Occipital lobe (tissue), 2 donors: ENCODE measurements around the gene INMT. TPM values are rescaled to one million over a fixed set of nuclear protein-coding genes. Genes with fewer than 3 reads are reported as not detected.

Experiments used
- DNase-seq: peaks from one replicate; lab custom pipeline; 2025; lab: John Stamatoyannopoulos, UW
- total RNA-seq: library from RNA; depleted of rRNA; stranded (reverse); fragments of >200 nt; gene quantifications from one replicate; pipeline ENCODE4 v1.2.3, GENCODE V29; 2014

Gene INMT
- total RNA-seq, 1 donor from 2014 or later = 0.16 TPM

GRCh38 chr7:30780941-30781340 lies 29.0 kb downstream of the INMT start:
- DNase-seq = no peak

DNA sequence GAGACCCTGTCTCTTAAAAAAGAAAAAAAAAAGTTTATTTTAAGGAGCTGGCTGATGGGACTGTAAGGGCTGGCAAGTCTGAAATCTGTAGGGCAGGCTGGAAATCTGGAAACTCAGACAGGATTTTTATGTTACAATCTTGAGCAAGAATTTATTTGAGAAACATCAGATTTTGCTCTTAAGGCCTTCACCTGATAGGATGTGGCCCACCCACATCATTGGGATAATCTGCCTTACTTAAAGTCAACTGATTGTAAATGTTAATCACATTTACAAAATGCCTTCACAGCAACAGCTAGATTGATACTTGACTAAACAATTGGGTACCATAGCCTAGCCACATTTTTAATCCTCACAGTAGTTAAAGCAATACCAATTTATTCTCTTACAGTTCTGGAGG lies 30.8 kb downstream of the INMT start:
- DNase-seq = no peak

- DNase-seq = no peak
These were observed 33.9 kb downstream of the INMT start for GRCh38 chr7:30785786-30786185.

DNA sequence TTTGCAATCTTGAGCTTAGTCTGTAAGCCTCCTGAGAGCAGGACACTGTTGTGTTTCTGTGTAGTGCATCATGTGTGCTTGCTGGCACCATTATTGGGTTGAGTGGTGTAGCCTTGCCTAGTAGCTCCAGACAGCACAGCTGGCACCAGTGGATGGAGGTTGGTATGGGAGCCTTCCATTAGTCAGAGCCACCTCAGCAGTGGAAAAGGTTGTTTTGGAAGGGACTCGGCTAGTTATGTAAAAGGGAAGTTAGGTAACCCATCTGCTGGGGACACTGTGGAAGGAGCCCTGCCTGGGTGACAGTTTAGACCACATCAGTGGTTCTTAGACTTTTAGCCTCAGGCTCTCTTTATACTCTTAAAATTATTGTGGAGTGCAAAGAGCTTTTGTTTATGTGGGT lies 35.6 kb downstream of the INMT start:
- no peak for DNase-seq

DNA sequence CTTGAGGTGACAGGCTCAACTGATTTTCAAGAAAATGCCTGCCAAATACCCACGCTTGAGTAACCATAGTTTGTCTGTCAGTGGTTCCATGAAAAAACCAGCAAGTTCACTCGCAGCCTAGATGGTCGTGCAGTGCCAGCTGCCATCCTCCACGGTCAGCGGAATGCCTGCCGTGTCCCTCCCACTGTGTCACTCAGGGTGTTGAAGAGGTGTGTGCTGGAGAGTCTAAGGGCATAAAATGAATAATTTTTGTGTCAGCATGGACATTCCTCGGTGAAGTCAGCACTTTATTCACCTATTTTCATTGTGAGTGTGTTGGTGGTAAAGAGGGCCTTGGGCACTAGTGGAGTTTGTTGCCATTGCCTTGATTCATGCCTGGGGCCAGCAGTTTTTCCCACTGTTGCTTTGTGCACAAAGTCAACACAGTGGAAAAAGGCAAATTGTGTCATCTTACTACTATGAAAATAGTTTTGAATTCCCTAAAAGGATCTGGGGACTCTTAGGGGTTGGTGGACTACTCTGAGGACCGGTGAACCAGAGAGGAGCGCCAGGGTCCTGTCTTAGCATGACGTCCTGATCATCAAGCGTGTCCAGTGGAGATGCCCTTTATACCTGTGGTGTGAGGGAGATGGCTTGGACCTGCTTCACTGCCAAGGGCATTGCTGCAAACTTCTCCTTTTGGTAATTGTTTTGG lies 36.9 kb downstream of the INMT start:
- no peak for DNase-seq

GRCh38 chr7:30789334-30789711 lies 37.4 kb downstream of the INMT start:
- DNase-seq = no peak

- DNase-seq = no peak
These were observed 38.4 kb downstream of the INMT start for GRCh38 chr7:30790356-30790755.

DNA sequence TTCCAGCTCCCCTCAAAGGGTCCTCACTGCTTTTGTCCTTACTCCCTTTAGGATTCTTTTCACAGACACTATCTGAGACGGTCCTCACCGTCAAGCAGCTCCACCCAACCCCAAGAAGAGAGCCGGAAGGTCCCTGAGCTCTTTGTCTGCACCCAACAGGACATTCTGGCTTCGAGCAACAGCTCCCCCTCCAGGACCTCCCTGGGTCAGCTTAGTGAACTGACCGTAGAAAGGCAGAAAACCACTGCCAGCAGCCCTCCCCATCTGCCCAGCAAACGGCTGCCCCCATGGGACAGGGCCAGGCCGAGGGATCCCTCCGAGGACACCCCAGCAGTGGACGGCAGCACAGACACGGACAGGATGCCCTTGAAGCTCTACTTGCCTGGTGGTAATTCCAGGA lies 39.2 kb downstream of the INMT start:
- DNase-seq = no peak

- no peak for DNase-seq
These were observed 43.4 kb downstream of the INMT start for GRCh38 chr7:30795161-30795948.

DNA sequence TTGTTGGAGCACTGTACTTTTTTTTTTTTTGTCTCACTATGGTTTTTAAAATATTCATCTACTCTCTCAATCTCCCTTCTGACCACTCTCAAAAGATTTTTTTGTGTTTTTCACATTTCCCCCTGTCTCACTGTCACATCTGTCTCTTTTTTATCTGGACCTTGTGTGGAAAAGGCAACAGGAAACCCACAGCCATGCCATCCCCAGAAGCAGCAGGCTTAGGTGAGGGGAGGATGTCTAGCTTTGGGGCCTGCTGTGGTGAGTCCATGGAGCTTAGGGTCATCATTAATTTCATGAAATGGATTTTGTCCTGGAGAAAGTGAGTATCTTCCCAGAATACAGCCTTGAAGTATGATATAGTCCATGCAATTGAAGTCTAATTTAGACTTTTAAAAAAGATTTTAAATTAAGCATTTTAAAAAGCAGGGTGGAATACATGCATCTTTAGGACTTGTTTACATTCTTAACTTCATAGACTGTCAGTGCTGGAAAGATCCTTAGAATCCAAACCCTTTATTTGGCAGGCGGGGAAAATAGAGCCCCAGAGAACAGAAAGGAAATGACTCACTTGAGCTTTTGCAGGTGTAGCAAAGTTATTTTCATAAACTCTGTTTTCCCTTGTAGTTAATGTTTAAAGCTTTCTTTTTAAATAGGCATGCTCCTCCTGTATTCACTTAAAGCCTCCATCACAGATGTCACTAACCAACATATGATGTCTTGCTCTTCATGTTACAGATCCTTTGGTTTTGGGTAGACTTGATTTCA lies 44.4 kb downstream of the INMT start:
- DNase-seq = no peak

DNA sequence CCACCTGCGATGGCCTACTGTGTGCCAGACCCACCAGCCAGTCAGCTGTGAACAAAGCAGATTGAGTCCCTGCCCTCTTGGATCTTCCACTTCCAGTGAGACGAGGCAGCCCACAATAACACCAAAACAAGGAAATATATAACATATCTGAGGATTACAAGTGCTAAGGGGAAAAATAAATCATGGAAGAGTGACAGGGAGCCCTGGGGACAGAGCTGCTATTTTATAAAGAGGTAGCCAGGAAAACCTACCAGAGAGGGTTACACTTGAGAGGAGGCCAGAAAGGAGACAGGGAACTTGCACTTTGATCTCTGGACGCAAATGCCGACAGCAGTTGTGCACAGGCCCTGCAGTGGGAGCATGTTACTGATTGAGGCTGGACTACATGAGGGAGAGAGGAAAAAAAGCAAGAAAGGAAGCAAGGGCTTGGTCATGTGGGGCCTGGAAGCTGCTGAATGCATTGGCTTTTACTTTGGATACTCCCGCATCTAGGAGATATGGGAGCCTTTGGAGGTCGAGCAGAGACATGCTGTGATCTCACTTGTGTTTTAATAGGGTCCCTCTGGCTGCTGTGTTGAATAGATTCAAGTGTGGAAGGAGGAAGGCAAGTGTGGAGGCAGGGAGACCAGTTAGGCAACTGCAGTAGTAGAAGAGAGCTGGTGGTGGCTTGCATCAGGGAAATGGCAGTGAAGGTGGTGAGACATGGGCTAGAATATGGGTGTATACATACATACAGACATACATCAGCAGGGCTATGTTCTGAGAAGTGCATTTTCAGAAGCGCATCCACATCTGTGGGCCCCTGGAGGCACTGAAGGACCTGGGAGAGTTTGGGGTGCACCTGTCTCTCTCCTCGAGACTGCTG lies 45.5 kb downstream of the INMT start:
- no peak for DNase-seq

DNA sequence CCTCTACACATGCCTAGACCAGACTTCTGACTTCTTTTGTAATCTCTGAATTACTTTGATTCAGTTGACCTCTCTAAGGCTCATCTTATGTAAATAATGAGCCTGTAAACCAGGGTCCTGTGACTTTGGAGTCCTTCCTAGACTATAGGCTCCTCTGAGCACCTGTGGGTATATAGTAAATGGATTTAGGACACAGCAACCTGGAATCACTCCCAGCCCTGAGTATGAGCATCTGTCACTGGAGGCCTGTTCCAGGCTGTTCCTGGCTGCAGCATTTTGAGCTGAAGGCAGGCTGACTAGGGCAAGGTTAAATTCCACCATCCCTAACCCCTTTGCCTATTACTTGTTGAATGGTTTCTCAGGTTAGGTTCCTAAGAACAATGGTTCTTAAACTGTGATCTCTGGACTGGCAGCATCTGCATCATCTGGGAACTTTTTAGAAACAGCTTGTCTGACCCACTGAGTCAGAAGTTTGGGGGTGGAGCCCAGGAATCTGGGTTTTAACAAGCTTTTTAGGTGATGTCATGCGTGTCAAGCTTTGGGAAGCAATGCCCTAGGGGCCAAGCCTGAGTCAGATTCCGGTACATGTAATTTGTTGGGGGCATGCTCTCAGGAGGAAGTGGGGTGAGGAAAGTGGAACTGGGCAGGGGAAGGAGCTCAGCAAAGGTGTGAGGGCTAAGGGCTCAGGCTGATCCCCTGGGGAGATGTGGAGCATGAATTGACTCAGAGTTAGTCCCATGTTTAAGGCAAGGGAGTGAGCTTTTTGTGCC lies 47.5 kb downstream of the INMT start:
- peak; percentile 22 for DNase-seq

- no peak for DNase-seq
These were observed 48.2 kb downstream of the INMT start for GRCh38 chr7:30799976-30800661.

DNA sequence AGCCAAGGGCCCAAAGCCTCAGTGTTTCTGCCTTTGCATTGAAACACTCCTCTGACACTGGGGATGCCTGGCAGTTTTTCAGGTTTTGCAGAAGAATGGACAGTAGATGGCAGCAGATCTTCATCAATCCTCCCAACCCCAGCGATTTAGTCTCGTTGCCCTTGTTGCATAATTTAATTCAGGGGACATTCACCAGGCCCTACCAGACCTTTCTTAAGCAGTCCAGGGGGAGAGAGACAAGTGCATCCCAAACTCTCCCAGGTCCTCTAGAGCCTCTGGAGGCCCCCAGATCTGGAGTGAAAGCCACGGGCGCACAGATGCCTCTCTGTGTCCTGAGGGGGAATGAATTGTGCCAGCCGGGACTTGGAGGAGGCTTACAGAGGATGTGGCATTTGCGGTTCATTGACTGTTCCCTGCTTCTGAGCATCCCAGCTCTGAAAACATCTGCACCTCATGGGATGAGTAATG lies 48.9 kb downstream of the INMT start:
- DNase-seq = peak; percentile 44

DNA sequence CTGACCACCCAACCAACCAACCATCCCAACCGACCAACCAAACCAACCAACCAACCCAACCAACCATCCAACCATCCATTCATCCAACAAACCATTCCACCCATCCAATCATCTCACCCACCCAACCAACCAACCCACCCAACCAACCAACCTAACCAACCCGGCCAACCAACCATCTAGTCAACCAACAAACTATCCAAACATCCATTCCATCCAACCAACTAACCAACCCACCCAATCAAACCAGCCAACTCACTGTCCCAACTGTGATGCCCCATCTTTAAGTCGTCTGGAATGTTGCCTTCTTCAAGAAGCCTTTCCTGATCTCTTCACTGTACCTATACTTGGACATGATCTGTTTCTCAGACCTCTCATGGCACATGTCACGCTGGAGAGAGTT lies 50.9 kb downstream of the INMT start:
- DNase-seq = no peak

GRCh38 chr7:30804078-30804661 lies 52.2 kb downstream of the INMT start:
- DNase-seq = no peak

DNA sequence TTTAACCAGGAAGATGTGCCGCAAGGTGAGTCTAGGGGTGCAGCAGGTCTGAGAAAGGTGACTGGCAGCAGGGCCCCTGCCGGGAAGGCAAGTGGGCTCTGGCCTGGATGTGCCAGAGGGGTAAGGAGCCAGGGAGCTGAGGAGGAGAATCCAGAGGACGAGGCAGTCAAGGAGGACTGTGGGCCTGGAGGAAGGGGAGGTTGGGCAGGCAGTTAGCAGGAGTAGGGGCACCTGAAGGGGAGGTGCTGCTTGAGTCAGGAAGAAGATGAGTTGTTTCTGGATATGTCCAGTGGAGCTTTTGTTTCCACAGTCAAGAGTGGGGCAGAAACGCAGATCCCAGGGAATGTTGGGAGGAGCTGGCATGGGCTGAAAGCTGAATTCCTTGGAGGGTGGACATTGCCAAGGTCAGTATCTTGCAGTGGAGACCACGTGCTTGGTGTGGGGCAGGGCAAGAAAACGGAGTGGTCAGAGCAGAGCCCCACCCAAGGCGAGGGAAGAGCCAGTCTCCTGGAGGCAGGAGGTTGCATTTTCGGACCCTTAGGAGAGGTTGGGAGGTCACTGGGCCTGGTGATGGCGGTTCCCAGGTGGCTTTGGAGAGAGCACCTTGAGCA lies 53.3 kb downstream of the INMT start:
- no peak for DNase-seq

- DNase-seq = no peak
These were observed 54.0 kb downstream of the INMT start for GRCh38 chr7:30805931-30806330.
